IMR-90 (cell line): ENCODE data around the gene RNF213. TPM values are rescaled to one million over a fixed set of nuclear protein-coding genes. Genes with fewer than 3 reads are reported as not detected.

Experiments
- ATAC-seq: fragments of 200-7000 bp; cut with Tn5 transposase; 2 replicates; pipeline ENCODE4 v1.9.1; 2020; ENCODE audit warnings: low read depth, mild to moderate bottlenecking, moderate library complexity
- BruUV-seq: library from RNA; stranded (reverse); fragments of 400-500 nt; replicated peaks from 2 replicates; lab custom pipeline; 2021; lab: Mats Ljungman, UMichigan
- CTCF ChIA-PET: fragments of 300-600 bp; formaldehyde crosslinking; extraction: SDS; loops from one replicate; lab custom pipeline; 2021; ENCODE audit warnings: antibody characterized with exemption; lab: Yijun Ruan, JAX
- POLR2A ChIA-PET: fragments of 300-600 bp; sonication (Branson Sonifier 250); formaldehyde crosslinking; loops from one replicate; lab custom pipeline; 2022; ENCODE audit warnings: antibody characterized with exemption; ENCODE audit not compliant: unreplicated experiment; lab: Charles Lee
- DNase-seq: peaks from one replicate; pipeline ENCODE4 v3.0.0; 2013
- H2AFZ ChIP-seq: replicated peaks from 2 replicates; pipeline ENCODE3; 2013; ENCODE audit warnings: low read length, mild to moderate bottlenecking; ENCODE audit not compliant: poor library complexity
- H2AK5ac ChIP-seq: 2 replicates; pipeline ENCODE4 v1.6.1; 2013; ENCODE audit warnings: low read depth, low read length, inconsistent platforms
- H2AK9ac ChIP-seq: replicated peaks from 2 replicates; pipeline ENCODE3; 2013; ENCODE audit warnings: mild to moderate bottlenecking, low read depth, low read length, moderate library complexity; ENCODE audit not compliant: poor library complexity
- H2BK120ac ChIP-seq: 2 replicates; pipeline ENCODE4 v1.6.1; 2013; ENCODE audit warnings: low read depth, low read length, inconsistent platforms
- H2BK15ac ChIP-seq: 3 replicates; pipeline ENCODE4 v1.6.1; 2013; ENCODE audit warnings: low read depth, low read length, inconsistent platforms
- H2BK20ac ChIP-seq: 2 replicates; pipeline ENCODE4 v1.6.1; 2013; ENCODE audit warnings: low read depth, mild to moderate bottlenecking, inconsistent platforms, low read length, moderate library complexity
- H2BK5ac ChIP-seq: 2 replicates; pipeline ENCODE4 v1.6.1; 2013; ENCODE audit warnings: mild to moderate bottlenecking, low read depth, low read length, inconsistent platforms; ENCODE audit not compliant: poor library complexity, severe bottlenecking
- H3K14ac ChIP-seq: replicated peaks from 2 replicates; pipeline ENCODE4 v1.6.1; 2013; ENCODE audit warnings: low read depth, low read length, inconsistent platforms
- H3K18ac ChIP-seq: 2 replicates; pipeline ENCODE4 v1.6.1; 2013; ENCODE audit warnings: low read depth, low read length, control low read depth
- H3K23ac ChIP-seq: 2 replicates; pipeline ENCODE4 v1.6.1; 2013; ENCODE audit warnings: low read depth, low read length, inconsistent platforms
- H3K27ac ChIP-seq: 2 replicates; pipeline ENCODE4 v1.5.1; 2013; ENCODE audit warnings: mild to moderate bottlenecking, control low read depth, low read length; ENCODE audit not compliant: insufficient read depth
- H3K27me3 ChIP-seq: 2 replicates; pipeline ENCODE4 v1.6.1; 2013; ENCODE audit warnings: low read length; ENCODE audit not compliant: control insufficient read depth, insufficient read depth
- H3K36me3 ChIP-seq: 2 replicates; pipeline ENCODE4 v1.6.1; 2013; ENCODE audit warnings: low read length, mixed read lengths; ENCODE audit not compliant: control insufficient read depth, insufficient read depth
- H3K4ac ChIP-seq: 2 replicates; pipeline ENCODE4 v1.6.1; 2013; ENCODE audit warnings: low read depth, low read length, inconsistent platforms
- H3K4me1 ChIP-seq: 2 replicates; pipeline ENCODE4 v1.6.1; 2013; ENCODE audit warnings: low read length, mixed read lengths; ENCODE audit not compliant: control insufficient read depth, insufficient read depth
- H3K4me2 ChIP-seq: 2 replicates; pipeline ENCODE4 v1.6.1; 2013; ENCODE audit warnings: low read depth, mild to moderate bottlenecking, control low read depth, low read length, moderate library complexity
- H3K4me3 ChIP-seq: 2 replicates; pipeline ENCODE4 v1.5.1; 2013; ENCODE audit warnings: low read depth, mild to moderate bottlenecking, control low read depth, low read length, moderate library complexity; ENCODE audit not compliant: insufficient read depth
- H3K56ac ChIP-seq: 2 replicates; pipeline ENCODE4 v1.6.1; 2013; ENCODE audit warnings: low read length, inconsistent platforms; ENCODE audit not compliant: insufficient read depth; ENCODE audit errors: extremely low read depth
- H3K79me1 ChIP-seq, 2 experiments: 2 replicates each; pipeline ENCODE4 v1.6.1; 2013; ENCODE audit warnings: low read length in 2 of 2, inconsistent platforms in 1 of 2, low read depth in 1 of 2
- H3K9ac ChIP-seq: 2 replicates; pipeline ENCODE4 v1.6.1; 2013; ENCODE audit warnings: low read depth, low read length, control low read depth
- H3K9me1 ChIP-seq: 2 replicates; pipeline ENCODE4 v1.6.1; 2013; ENCODE audit warnings: low read length, inconsistent platforms; ENCODE audit not compliant: insufficient read depth
- H3K9me3 ChIP-seq: 2 replicates; pipeline ENCODE4 v1.6.1; 2013; ENCODE audit warnings: low read length; ENCODE audit not compliant: control insufficient read depth, insufficient read depth
- H4K20me1 ChIP-seq: 2 replicates; pipeline ENCODE4 v1.6.1; 2013; ENCODE audit warnings: low read length, inconsistent platforms; ENCODE audit not compliant: insufficient read depth
- H4K5ac ChIP-seq: 2 replicates; pipeline ENCODE4 v1.6.1; 2013; ENCODE audit warnings: mild to moderate bottlenecking, low read depth, low read length, control low read depth
- H4K8ac ChIP-seq, 2 experiments: 2 replicates each; pipeline ENCODE4 v1.6.1; 2013; ENCODE audit warnings: low read depth in 2 of 2, low read length in 2 of 2, control low read depth in 1 of 2, inconsistent platforms in 1 of 2
- H4K91ac ChIP-seq: 2 replicates; pipeline ENCODE4 v1.6.1; 2013; ENCODE audit warnings: low read depth, low read length, inconsistent platforms; ENCODE audit not compliant: insufficient read depth
- BHLHE40 ChIP-seq: fragments of 150-350 bp; IDR thresholded peaks from 2 replicates; pipeline ENCODE4 v1.6.1; 2016; ENCODE audit warnings: mild to moderate bottlenecking, low read depth, low read length
- CHD1 ChIP-seq: IDR thresholded peaks from 2 replicates; pipeline ENCODE4 v1.6.1; 2012; ENCODE audit warnings: low read depth, low read length, improper control_type of control experiment
- ELK1 ChIP-seq: fragments of 150-350 bp; IDR thresholded peaks from 2 replicates; pipeline ENCODE4 v1.6.1; 2016; ENCODE audit warnings: low read depth, mild to moderate bottlenecking, low read length, moderate library complexity, borderline replicate concordance
- USF2 ChIP-seq: fragments of 150-350 bp; IDR thresholded peaks from 2 replicates; pipeline ENCODE4 v1.6.1; 2017; ENCODE audit warnings: mild to moderate bottlenecking, antibody characterized with exemption, low read length, low read depth
- WGBS, 2 experiments: methylation state at CpG; one replicate each; pipeline versions ENCODE4 v1.1.5 to v1.1.7; 2013; ENCODE audit warnings: missing lambda C conversion rate in 2 of 2; ENCODE audit not compliant: insufficient read length in 1 of 2; ENCODE audit errors: extremely low coverage in 2 of 2; 5-methylcytosine and 5-hydroxymethylcytosine counted together
- dilution Hi-C: fragments of 300-500 bp; cut with HindIII; formaldehyde crosslinking; loops from one replicate; pipeline ENCODE4 v1.14.3; 2018; ENCODE audit warnings: low sequenced_read_pairs; ENCODE audit not compliant: unreplicated experiment
- in situ Hi-C: fragments of 300-500 bp; cut with MboI; formaldehyde crosslinking; loops from 3 replicates; pipeline ENCODE4 v1.14.3; 2019; ENCODE audit warnings: low sequenced_read_pairs, inconsistent platforms, mixed read lengths
- intact Hi-C: fragments of 100-400 bp; cut with micrococcal nuclease; formaldehyde crosslinking; loops from 2 replicates; pipeline ENCODE4 v1.10.0; 2022
- polyA plus RNA-seq, 3 experiments: library from polyadenylated mRNA; depleted of rRNA; stranded (reverse); fragments of >200 nt; gene quantifications; 2 replicates each; pipeline ENCODE4 v1.2.3, GENCODE V29; 2012; ENCODE audit warnings: low replicate concordance in 1 of 3
- total RNA-seq: library from RNA; depleted of rRNA; stranded (reverse); fragments of >200 nt; gene quantifications from 2 replicates; pipeline ENCODE4 v1.2.3, GENCODE V29; 2012

RNF213 gene
- total and polyA plus RNA-seq, 2 of the 4 experiments (the other 2 are of a cell fraction), result 23.4 to 36.0 TPM

- TF ChIP-seq CHD1 (no peak), BHLHE40 (no peak), USF2 (no peak), ELK1 (no peak)
- no TSS peak for BruUV-seq
- no peaks in the 10 kb centered on the region for H3K9me3 ChIP-seq
- H4K91ac ChIP-seq, result no peak overlapping the region
- no peak overlapping the region for H2AFZ ChIP-seq
- H3K36me3 ChIP-seq, result peaks cover 75% of the 10 kb centered on the region
- in situ Hi-C loops (no loop called here), dilution Hi-C loops (no loop called here), intact Hi-C loops (no loop called here)
- H2AK5ac ChIP-seq, result no peak overlapping the region
- H3K9ac ChIP-seq, result no peak overlapping the region
- no peak overlapping the region for H3K4ac ChIP-seq
- H3K14ac ChIP-seq, result no peak overlapping the region
- no peak overlapping the region for H3K56ac ChIP-seq
- DNase-seq (no peak), ATAC-seq (no peak)
- no peak overlapping the region for H3K4me2 ChIP-seq
- no peak overlapping the region for H4K8ac ChIP-seq
- H2BK5ac ChIP-seq, result no peak overlapping the region
- H4K5ac ChIP-seq, result no peak overlapping the region
- 92% methylated on average over 13 of the region's 24 CpGs; no CpG with 5 or more reads in 1 of the 2 experiments for WGBS, 2 experiments
- H2BK120ac ChIP-seq, result no peak overlapping the region
- H4K20me1 ChIP-seq, result no peaks in the 10 kb centered on the region
- H3K27me3 ChIP-seq, result no peaks in the 10 kb centered on the region
- no peak overlapping the region for H3K23ac ChIP-seq
- no peak overlapping the region for H2BK20ac ChIP-seq
- no peaks in the 10 kb centered on the region for H3K79me1 ChIP-seq
- POLR2A ChIA-PET, result no interaction called here
- no peak overlapping the region for H2BK15ac ChIP-seq
- H3K4me1 ChIP-seq, result no peaks in the 10 kb centered on the region
- no peak overlapping the region for H2AK9ac ChIP-seq
- H3K9me1 ChIP-seq, result no peaks in the 10 kb centered on the region
- no peak overlapping the region for H3K18ac ChIP-seq
- no peak overlapping the region for H3K4me3 ChIP-seq
- H3K27ac ChIP-seq, result no peak overlapping the region
- CTCF ChIA-PET, result no interaction called here
Measured at GRCh38 chr17:80356231-80356856, 95.7 kb downstream of the RNF213 start.
